Loucy (cell line): ENCODE results near the gene NEK4.

Experiments
- H2AFZ ChIP-seq: fragments of 200-600 bp; sonication (generic); 2 replicates; pipeline ENCODE4 v1.6.0; 2016; ENCODE audit warnings: antibody characterized with exemption, mild to moderate bottlenecking, low read length, moderate library complexity
- H3F3A ChIP-seq: fragments of 200-600 bp; 2 replicates; pipeline ENCODE4 v1.6.0; 2016; ENCODE audit warnings: antibody characterized with exemption, low read depth, mild to moderate bottlenecking
- H3K27me3 ChIP-seq: fragments of 200-600 bp; sonication (generic); 2 replicates; pipeline ENCODE4 v1.6.1; 2014; ENCODE audit warnings: low read length, mild to moderate bottlenecking; ENCODE audit not compliant: insufficient read depth, poor library complexity, severe bottlenecking
- H3K36me3 ChIP-seq: fragments of 200-600 bp; sonication (generic); 2 replicates; pipeline ENCODE4 v1.6.1; 2016; ENCODE audit warnings: low read length; ENCODE audit not compliant: insufficient read depth
- H3K4me1 ChIP-seq: fragments of 200-600 bp; sonication (generic); 2 replicates; pipeline ENCODE4 v1.5.1; 2014; ENCODE audit warnings: low read length, mild to moderate bottlenecking; ENCODE audit not compliant: insufficient read depth, poor library complexity, severe bottlenecking
- H3K4me2 ChIP-seq: fragments of 200-600 bp; sonication (generic); 2 replicates; pipeline ENCODE4 v1.6.0; 2014; ENCODE audit warnings: antibody characterized with exemption, low read length, low read depth, mild to moderate bottlenecking; ENCODE audit not compliant: poor library complexity, severe bottlenecking
- H3K4me3 ChIP-seq: fragments of 200-600 bp; sonication (generic); 2 replicates; pipeline ENCODE4 v1.5.1; 2014; ENCODE audit warnings: low read length, mild to moderate bottlenecking, mixed read lengths; ENCODE audit not compliant: poor library complexity, severe bottlenecking
- H3K79me2 ChIP-seq: fragments of 200-600 bp; sonication (generic); 2 replicates; pipeline ENCODE4 v1.6.1; 2014; ENCODE audit warnings: low read length; ENCODE audit not compliant: insufficient read depth
- H3K9ac ChIP-seq: fragments of 200-600 bp; sonication (generic); 2 replicates; pipeline ENCODE4 v1.6.0; 2014; ENCODE audit warnings: mild to moderate bottlenecking, low read depth, low read length, moderate library complexity; ENCODE audit not compliant: poor library complexity, severe bottlenecking
- H3K9me2 ChIP-seq: fragments of 200-600 bp; sonication (generic); replicated peaks from 2 replicates; pipeline ENCODE4 v1.6.1; 2016; ENCODE audit warnings: low read depth, low read length, mixed read lengths
- H3K9me3 ChIP-seq: fragments of 200-600 bp; sonication (generic); 2 replicates; pipeline ENCODE4 v1.6.1; 2014; ENCODE audit warnings: mild to moderate bottlenecking, antibody characterized with exemption, low read length, low read depth; ENCODE audit not compliant: insufficient read depth
- H4K20me1 ChIP-seq: fragments of 200-600 bp; sonication (generic); 2 replicates; pipeline ENCODE4 v1.6.0; 2014; ENCODE audit warnings: antibody characterized with exemption, low read length, mild to moderate bottlenecking; ENCODE audit not compliant: insufficient read depth, poor library complexity, severe bottlenecking
- EZH2phosphoT487 ChIP-seq: fragments of 200-600 bp; IDR thresholded peaks from 2 replicates; pipeline ENCODE4 v1.6.1; 2018; ENCODE audit warnings: antibody characterized with exemption, mild to moderate bottlenecking, moderate library complexity, borderline replicate concordance
- TF ChIP-seq, protein P1 (sequence below): fragments of 200-600 bp; sonication (generic); conservative IDR thresholded peaks from 2 replicates; pipeline ENCODE4 v1.5.1; 2014; ENCODE audit warnings: mild to moderate bottlenecking, antibody characterized with exemption, low read length

NEK4 gene

DNA sequence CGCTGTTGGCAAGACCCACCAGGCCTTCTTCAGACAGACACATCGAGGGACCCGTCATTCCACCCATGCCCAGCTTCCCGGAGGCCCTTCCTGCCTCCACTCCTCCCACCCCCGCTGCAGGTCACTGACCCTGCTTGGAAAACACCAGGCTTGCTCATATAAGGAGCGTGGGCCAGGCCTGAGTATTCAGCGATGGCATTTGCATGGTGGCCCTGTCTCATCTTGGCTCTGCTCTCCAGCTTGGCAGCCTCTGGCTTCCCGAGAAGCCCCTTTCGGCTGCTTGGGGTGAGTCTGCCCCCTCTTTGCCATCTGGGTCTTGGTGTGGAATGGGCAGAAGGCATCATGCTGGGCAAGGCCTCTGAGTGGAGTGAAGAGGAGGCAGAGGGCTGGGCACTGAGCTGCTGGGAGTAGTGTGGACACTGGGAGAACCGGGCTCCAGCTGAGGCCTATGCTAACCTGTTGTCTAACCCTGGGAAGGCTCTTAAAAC, 23.9 kb upstream of the NEK4 start, which contains the start of gene ITIH3:
Gene ITIH3, plus strand, starts transcription at position 185 of the 488 bp plus-strand sequence. Its CDS starts 8 bp downstream, at position 193.
- no peaks in the 10 kb centered on the region for H3K79me2 ChIP-seq
- no peaks in the 10 kb centered on the region for H3F3A ChIP-seq
- H3K9me3 ChIP-seq: no peaks in the 10 kb centered on the region
- no peaks in the 10 kb centered on the region for H3K4me1 ChIP-seq
- no peaks in the 10 kb centered on the region for H3K36me3 ChIP-seq
- no peak within 1 kb of the TSS for H2AFZ ChIP-seq
- H4K20me1 ChIP-seq: no peaks in the 10 kb centered on the region
- no peaks in the 10 kb centered on the region for H3K9me2 ChIP-seq
- no peak within 1 kb of the TSS for H3K9ac ChIP-seq
- H3K4me3 ChIP-seq: no peak within 1 kb of the TSS
- TF ChIP-seq, protein P1, sequence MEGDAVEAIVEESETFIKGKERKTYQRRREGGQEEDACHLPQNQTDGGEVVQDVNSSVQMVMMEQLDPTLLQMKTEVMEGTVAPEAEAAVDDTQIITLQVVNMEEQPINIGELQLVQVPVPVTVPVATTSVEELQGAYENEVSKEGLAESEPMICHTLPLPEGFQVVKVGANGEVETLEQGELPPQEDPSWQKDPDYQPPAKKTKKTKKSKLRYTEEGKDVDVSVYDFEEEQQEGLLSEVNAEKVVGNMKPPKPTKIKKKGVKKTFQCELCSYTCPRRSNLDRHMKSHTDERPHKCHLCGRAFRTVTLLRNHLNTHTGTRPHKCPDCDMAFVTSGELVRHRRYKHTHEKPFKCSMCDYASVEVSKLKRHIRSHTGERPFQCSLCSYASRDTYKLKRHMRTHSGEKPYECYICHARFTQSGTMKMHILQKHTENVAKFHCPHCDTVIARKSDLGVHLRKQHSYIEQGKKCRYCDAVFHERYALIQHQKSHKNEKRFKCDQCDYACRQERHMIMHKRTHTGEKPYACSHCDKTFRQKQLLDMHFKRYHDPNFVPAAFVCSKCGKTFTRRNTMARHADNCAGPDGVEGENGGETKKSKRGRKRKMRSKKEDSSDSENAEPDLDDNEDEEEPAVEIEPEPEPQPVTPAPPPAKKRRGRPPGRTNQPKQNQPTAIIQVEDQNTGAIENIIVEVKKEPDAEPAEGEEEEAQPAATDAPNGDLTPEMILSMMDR: no peak
- TF ChIP-seq EZH2phosphoT487: no peak
- no peak within 1 kb of the TSS for H3K4me2 ChIP-seq
- no peaks in the 10 kb centered on the region for H3K27me3 ChIP-seq

DNA sequence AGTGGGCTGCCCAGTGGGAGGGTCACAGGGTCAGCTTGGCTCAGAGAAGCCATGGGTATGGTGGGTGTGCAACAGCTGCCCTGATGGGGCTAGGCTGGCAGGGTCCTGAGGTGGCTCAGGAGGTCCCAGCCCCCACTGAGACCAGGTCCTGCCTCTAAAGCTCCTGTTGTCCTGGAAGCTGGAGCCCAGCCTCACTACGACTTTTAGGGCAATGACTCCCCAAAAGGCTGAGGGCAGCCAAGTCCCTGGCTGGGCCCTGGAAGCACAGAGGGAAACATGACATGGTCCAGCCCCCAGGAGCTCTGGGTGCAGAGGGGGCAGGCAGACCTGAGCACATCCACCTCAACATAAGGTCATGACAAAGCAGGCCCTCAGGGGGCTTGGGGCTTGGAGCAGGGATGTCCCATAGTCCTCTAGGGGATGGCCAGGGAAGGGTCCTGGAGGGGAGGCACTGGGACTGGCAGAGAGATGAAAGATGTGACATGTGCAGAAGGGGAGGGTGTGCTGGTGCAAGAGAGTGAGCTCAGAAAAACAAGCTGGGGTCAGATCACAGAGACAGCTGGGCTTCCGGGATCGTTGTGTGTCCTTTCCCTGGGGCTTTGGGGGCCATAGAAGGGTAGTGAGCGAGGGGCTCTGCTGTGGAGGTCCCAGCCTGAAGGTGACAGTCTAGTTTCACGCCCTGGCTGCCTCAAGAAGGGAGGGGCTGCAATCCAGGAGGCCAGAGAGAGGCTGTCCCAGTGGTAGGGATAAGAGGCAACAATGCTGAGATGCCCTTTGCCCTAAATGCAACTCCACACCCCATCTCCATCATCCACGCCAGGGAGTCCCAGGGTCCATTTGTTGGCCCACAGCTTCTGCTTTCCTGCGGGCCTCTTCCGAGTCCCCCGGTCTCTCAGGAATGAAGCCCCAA, 23.2 kb upstream of the NEK4 start:
- Histone ChIP-seq H3K36me3 (no peaks in the 10 kb centered on the region), H3K4me3 (no peak overlapping the region), H2AFZ (no peak overlapping the region), H3K9me2 (no peaks in the 10 kb centered on the region), H4K20me1 (no peaks in the 10 kb centered on the region), H3K4me1 (no peaks in the 10 kb centered on the region), H3K4me2 (no peak overlapping the region), H3K9ac (no peak overlapping the region), H3K9me3 (no peaks in the 10 kb centered on the region), H3K27me3 (no peaks in the 10 kb centered on the region), H3K79me2 (no peaks in the 10 kb centered on the region), H3F3A (no peaks in the 10 kb centered on the region)
- no peak for TF ChIP-seq EZH2phosphoT487
- TF ChIP-seq, protein P1: no peak

DNA sequence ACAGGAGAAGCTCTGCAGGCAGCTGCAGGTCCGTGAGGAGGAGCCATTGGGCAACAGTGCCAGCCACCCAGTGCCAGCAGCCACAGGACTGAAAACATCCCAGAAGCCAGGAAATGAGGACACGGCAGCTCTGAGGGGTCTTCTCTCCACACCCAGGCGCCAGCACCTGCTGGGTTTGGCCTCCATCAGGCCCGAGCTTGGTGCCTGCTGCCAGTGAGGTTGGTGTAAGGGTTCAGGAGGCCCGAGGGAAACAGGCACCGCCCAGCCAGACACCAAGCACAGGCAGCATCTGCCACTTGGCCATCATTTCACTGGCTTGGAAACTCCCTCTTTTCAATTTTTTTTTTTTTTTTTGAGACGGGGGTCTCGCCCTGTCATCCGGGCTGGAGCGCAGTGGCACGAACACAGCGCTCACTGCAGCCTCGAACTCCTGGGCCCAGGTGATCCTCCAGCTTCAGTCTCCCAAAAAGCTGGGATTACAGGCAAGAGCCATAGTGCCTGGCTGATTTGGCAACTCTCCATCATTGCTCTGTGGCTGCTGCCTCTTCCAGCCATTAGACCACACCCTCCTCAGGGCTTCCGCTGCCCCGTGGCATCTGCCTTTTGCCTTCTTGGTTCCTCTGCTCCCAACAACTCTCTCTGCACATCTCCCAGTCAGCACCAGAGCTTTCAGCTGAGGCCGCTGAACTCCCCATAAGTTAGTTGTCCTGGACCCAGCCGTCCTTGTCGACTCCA, 22.4 kb upstream of the NEK4 start:
- no peaks in the 10 kb centered on the region for H3K36me3 ChIP-seq
- no peaks in the 10 kb centered on the region for H3K9me2 ChIP-seq
- no peak overlapping the region for H2AFZ ChIP-seq
- no peak for TF ChIP-seq EZH2phosphoT487
- TF ChIP-seq, protein P1: no peak
- H3K9me3 ChIP-seq: no peaks in the 10 kb centered on the region
- H3F3A ChIP-seq: no peaks in the 10 kb centered on the region
- H3K4me1 ChIP-seq: no peaks in the 10 kb centered on the region
- H3K79me2 ChIP-seq: no peaks in the 10 kb centered on the region
- H3K4me2 ChIP-seq: no peak overlapping the region
- no peaks in the 10 kb centered on the region for H3K27me3 ChIP-seq
- H3K9ac ChIP-seq: no peak overlapping the region
- H4K20me1 ChIP-seq: no peaks in the 10 kb centered on the region
- H3K4me3 ChIP-seq: no peak overlapping the region
